HUES6 (cell line): ENCODE results near the gene SUSD5.
"Not testable (repeated sequence)": the region's sequence is repeated elsewhere in the genome, so short reads cannot be mapped to it uniquely, and the experiment has no call there.

Source experiments
- H3K27ac ChIP-seq: 2 replicates; pipeline ENCODE4 v1.7.0; 2013; ENCODE audit warnings: low read depth, mild to moderate bottlenecking, low read length, inconsistent platforms
- H3K27me3 ChIP-seq: 2 replicates; pipeline ENCODE4 v1.6.1; 2013; ENCODE audit warnings: low read length; ENCODE audit not compliant: control insufficient read depth, insufficient read depth
- H3K36me3 ChIP-seq: 2 replicates; pipeline ENCODE4 v1.6.1; 2013; ENCODE audit warnings: low read length; ENCODE audit not compliant: control insufficient read depth, insufficient read depth
- H3K4me1 ChIP-seq: 2 replicates; pipeline ENCODE4 v1.6.1; 2013; ENCODE audit warnings: low read length; ENCODE audit not compliant: control insufficient read depth, insufficient read depth
- H3K4me3 ChIP-seq: 2 replicates; pipeline ENCODE4 v1.5.1; 2013; ENCODE audit warnings: low read depth, low read length
- H3K9ac ChIP-seq: one replicate; pipeline ENCODE4 v1.6.1; 2013; ENCODE audit warnings: mild to moderate bottlenecking, low read length
- H3K9me3 ChIP-seq: 2 replicates; pipeline ENCODE4 v1.6.1; 2013; ENCODE audit warnings: low read depth, low read length; ENCODE audit not compliant: control insufficient read depth, insufficient read depth

The SUSD5 gene

DNA sequence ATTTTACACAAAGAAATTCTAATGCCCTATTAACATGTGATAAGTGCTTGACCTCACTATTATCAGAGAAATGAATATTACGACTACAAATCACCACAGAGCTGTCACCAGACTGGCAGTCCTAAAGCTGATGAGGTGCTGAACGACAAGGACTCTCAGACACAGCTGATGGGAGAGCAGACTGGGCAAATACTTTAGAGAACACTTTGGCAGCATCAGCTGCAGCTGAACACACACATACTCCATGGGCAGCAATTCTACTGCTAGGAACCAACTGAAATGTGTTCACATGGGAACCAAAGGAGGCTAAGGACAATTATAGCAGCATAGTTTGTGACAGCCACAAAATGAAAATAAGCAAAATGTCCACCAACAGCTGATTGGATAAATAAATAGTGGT, 45.5 kb downstream of the SUSD5 start:
- Histone ChIP-seq H3K36me3 (no peaks in the 10 kb centered on the region), H3K4me3 (no peak overlapping the region), H3K9ac (no peak overlapping the region)

DNA sequence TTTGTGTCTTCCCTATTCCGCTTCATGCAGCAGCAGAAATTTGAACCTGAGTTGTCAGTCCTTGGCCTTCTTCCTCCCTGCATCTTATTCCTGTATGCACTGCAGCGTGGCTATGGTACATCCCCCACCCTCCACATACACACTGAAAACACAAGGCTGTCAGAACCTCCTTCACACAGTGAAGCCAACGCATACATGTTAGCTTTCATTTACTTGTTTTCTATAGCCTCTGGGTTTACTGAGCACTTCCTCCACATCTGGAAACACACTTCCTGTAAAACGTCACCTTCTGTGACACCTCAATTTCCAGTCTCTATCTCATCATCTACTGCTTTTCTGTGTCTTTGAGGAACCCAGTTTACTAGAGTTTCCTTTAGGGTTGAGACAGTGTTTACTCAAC, 47.0 kb downstream of the SUSD5 start:
- Histone ChIP-seq H3K36me3 (no peaks in the 10 kb centered on the region), H3K4me1 (no peaks in the 10 kb centered on the region), H3K27me3 (no peaks in the 10 kb centered on the region)

More for the DNA sequence above, 45.5 kb downstream of the SUSD5 start:
- Histone ChIP-seq H3K9me3 (no peaks in the 10 kb centered on the region), H3K27me3 (no peaks in the 10 kb centered on the region), H3K27ac (no peak overlapping the region), H3K4me1 (no peaks in the 10 kb centered on the region)

DNA sequence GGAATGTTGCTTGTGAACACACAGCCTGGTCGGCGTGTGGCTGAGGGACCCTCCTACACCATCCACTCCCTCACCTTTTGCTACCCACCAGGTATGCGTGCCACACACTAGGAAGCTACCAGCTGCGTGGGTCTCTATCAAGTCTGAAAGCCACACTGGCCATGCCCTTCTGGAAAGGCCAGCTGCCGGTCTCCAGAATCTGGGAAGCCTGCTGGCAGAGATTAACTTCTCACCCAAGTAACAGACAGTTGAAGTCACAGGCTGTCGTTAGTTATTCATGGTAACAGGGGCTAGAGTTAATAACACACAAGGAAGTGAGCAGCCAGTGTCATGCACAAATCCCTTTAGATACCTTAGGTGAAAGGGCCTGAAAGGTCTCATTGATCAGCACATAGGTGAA, 48.1 kb downstream of the SUSD5 start:
- Histone ChIP-seq H3K36me3 (no peaks in the 10 kb centered on the region), H3K4me1 (no peaks in the 10 kb centered on the region), H3K27ac (no peak overlapping the region), H3K4me3 (no peak overlapping the region), H3K27me3 (no peaks in the 10 kb centered on the region), H3K9me3 (no peaks in the 10 kb centered on the region), H3K9ac (no peak overlapping the region)

More for the DNA sequence above, 47.0 kb downstream of the SUSD5 start:
- Histone ChIP-seq H3K27ac (no peak overlapping the region), H3K4me3 (no peak overlapping the region), H3K9ac (no peak overlapping the region), H3K9me3 (no peaks in the 10 kb centered on the region)

DNA sequence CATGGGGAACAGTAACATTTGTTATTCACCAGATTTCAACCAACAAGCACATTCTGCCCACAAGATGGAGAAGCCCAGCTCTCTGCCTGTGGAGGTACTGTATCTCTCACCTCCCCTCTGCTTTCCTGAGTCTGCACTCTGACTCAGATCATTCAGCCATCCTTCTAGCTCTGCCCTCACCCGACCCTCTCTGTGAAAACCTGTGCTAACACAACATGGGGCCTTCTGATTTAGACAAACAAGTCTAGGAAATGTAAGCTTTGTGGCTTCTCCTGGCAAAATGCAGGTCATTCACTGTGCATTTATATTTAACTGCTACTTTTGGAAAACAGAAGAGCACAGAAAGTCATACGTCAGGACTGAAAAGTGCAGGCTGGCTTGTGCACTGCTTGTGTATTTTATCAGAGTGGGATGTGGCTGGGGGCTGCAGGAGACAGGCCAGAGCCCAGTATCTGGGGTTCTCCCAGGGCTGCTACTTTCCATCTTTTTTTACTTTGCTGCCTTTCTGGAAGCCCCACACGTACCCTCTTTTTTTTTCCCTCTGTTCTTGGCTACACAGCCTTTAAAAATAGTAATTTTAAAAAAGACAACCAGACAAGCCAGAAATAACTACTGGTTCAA, 50.8 kb downstream of the SUSD5 start:
- no peak overlapping the region for H3K9ac ChIP-seq
- H3K4me3 ChIP-seq = no peak overlapping the region
- no peaks in the 10 kb centered on the region for H3K36me3 ChIP-seq
- H3K9me3 ChIP-seq = no peaks in the 10 kb centered on the region
- H3K27me3 ChIP-seq = no peaks in the 10 kb centered on the region
- no peak overlapping the region for H3K27ac ChIP-seq
- H3K4me1 ChIP-seq = no peaks in the 10 kb centered on the region

DNA sequence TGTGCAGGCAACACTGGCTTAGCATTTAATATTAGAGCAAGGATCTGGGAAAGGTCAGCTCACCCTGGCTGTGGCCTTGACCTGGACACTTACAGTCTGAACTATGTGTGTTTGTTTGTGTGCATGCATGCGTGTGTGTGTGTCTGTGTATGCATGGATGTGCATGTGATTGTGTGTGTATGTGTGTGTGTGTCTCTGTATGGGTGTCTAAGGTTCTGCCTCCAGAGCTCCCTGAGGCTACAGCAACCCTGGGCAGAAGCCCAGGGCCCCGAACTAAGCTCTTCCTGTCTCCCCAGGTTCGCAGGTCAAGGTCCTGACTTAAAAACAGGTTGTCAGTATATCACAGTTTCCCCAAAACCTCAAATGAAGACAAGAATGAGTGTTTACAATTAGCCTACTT, 51.3 kb downstream of the SUSD5 start:
- no peak overlapping the region for H3K9ac ChIP-seq
- H3K4me3 ChIP-seq = no peak overlapping the region
- no peaks in the 10 kb centered on the region for H3K27me3 ChIP-seq
- no peaks in the 10 kb centered on the region for H3K4me1 ChIP-seq
- no peak overlapping the region for H3K27ac ChIP-seq
- no peaks in the 10 kb centered on the region for H3K36me3 ChIP-seq
- H3K9me3 ChIP-seq = no peaks in the 10 kb centered on the region

DNA sequence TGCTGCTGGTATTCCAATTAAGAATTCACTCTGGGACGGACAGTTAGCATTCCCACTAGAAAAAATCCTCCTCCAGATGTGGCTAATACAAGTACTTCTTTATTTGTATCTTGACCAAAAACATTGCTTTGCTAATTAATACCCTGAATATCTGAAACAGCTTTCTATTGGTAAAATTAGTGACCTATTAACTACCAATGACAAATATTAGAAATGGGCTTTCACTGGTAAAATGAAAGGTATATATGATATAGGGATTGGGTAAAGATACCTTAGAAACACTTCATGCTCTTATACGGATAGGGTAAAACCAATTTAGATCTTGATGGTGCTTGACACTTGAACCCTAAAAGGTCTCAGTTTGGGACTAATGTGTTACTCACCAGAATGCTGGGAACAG, 52.5 kb downstream of the SUSD5 start:
- Histone ChIP-seq H3K9me3 (no peaks in the 10 kb centered on the region), H3K4me1 (no peaks in the 10 kb centered on the region), H3K27me3 (no peaks in the 10 kb centered on the region), H3K9ac (no peak overlapping the region), H3K36me3 (no peaks in the 10 kb centered on the region), H3K4me3 (no peak overlapping the region), H3K27ac (no peak overlapping the region)

DNA sequence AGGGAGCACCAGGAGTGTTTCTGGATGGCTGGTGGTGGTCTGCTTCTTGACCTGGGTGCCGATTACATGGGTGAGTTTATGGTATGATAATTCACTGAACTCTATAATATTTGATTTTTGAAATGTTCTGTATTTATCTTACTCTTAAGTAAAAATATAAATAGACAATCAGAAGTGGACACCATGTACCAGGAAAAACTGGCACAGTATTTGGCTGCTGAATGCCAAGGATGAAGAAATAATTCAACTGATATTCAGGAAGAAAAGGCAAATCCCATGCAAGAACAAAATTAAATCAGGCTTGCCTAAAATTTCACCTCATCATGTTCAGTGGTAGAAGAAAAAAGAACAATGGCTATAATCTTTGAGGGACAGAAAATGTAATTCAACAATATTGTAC, 53.2 kb downstream of the SUSD5 start:
- no peaks in the 10 kb centered on the region for H3K27me3 ChIP-seq
- no peaks in the 10 kb centered on the region for H3K36me3 ChIP-seq
- H3K9me3 ChIP-seq = no peaks in the 10 kb centered on the region
- no peak overlapping the region for H3K27ac ChIP-seq
- no peaks in the 10 kb centered on the region for H3K4me1 ChIP-seq
- no peak overlapping the region for H3K9ac ChIP-seq
- no peak overlapping the region for H3K4me3 ChIP-seq

DNA sequence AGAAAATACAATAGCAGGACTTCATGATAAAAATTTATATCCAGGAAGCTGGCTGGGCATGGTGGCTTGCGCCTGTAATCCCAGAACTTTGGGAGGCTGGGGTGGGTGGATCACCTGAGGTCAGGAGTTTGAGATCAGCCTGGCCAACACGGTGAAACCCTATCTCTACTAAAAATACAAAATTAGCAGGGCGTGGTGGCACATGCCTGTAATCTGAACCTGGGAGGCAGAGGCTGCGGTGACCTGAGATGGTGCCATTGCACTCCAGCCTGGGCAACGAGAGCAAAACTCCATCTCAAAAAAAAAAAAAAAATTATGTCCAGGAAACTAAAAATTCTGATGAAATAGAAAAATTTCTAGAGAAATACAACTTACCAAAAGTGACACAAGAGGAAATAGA, 56.0 kb downstream of the SUSD5 start:
- not testable (repeated sequence) for H3K27me3 ChIP-seq, H3K27ac ChIP-seq, H3K4me3 ChIP-seq, H3K4me1 ChIP-seq, H3K9ac ChIP-seq, H3K9me3 ChIP-seq, H3K36me3 ChIP-seq

DNA sequence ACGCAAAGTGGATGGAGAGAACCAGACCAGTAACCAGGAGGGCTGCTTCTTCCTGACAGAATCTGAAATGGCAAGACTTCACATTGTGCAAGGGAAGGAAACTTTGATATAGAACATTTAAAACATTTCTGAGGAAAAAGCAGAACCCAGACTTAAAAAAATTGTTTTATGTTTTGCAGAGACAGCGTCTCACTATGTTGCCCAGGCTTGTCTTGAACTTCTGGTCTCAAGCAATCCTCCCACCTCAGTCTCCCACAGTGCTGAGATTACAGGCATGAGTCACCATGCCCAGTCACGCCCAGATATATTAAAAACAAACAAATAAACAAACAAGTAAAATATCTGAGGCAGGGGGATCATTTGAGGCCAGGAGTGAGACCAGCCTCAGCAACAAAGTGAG, 58.6 kb downstream of the SUSD5 start:
- Histone ChIP-seq H3K36me3 (no peaks in the 10 kb centered on the region), H3K4me1 (peaks cover 3% of the 10 kb centered on the region; the same call in 1 of the 2 replicates), H3K27ac (no peak overlapping the region), H3K9ac (no peak overlapping the region), H3K9me3 (no peaks in the 10 kb centered on the region), H3K4me3 (no peak overlapping the region), H3K27me3 (no peaks in the 10 kb centered on the region)

DNA sequence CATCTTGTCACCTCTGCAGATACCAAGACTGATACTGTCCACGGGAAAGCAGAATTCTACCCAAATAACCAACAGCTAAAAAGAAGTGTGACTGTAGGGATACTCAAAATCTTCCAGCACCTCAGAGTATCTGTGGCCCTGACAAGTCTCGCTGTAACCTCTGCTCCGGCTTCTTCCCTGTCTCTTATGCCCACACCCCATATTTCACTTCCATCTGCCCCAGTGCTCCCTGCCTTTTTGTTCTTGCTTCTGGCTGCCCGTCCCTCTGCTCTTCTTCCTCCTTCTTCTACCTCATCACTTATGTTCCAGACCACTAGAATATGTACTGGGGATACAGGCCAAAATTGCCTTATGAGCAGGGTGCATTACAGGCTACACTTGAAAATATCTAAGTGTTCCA, 59.4 kb downstream of the SUSD5 start:
- H3K9ac ChIP-seq = no peak overlapping the region
- H3K9me3 ChIP-seq = no peaks in the 10 kb centered on the region
- H3K4me3 ChIP-seq = no peak overlapping the region
- H3K27ac ChIP-seq = no peak overlapping the region
- no peaks in the 10 kb centered on the region for H3K36me3 ChIP-seq
- no peaks in the 10 kb centered on the region for H3K27me3 ChIP-seq
- H3K4me1 ChIP-seq = peaks cover 3% of the 10 kb centered on the region; the same call in 1 of the 2 replicates

DNA sequence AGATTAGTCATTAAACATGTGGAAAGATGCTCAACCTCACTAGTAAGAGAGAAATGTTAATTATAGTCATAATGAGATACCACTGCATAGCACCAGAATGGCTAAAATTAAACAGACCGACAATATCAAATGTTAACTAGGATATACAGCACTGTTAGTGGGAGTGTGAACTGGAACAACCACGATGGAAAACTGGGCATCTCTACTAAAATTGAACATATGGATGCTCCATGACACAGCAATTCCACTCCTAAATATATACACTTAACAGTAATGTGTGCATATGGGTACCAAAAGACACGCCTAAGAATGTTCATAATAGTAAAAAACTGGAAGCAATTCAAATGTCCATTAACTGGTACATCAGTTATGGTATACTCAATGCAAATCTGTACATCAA, 63.3 kb downstream of the SUSD5 start:
- H3K9ac ChIP-seq = no peak overlapping the region
- no peak overlapping the region for H3K27ac ChIP-seq
- H3K4me1 ChIP-seq = peaks cover 3% of the 10 kb centered on the region; the same call in 1 of the 2 replicates
- H3K4me3 ChIP-seq = no peak overlapping the region
- no peaks in the 10 kb centered on the region for H3K9me3 ChIP-seq
- H3K36me3 ChIP-seq = no peaks in the 10 kb centered on the region
- H3K27me3 ChIP-seq = no peaks in the 10 kb centered on the region

DNA sequence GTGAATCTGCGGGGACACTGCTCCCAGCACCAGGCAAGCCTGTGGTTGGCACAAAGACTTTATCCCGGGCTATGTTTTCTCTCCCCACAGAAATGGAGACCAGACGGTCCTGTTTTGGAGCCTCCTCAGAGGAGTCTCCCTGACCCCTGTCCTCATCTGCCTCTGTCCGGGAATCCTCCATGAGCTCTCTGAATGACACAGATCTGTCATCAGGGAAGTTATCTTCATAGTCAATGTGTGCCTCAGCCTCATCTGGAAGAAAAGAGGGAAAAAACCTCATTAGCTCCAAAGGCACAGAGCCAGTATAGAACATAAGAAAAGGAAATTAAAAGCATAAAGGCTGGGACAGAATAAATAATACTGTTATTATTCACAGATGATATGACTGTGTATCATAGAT, 64.8 kb downstream of the SUSD5 start:
- Histone ChIP-seq H3K9me3 (no peaks in the 10 kb centered on the region), H3K27me3 (no peaks in the 10 kb centered on the region), H3K4me1 (peaks cover 3% of the 10 kb centered on the region; the same call in 1 of the 2 replicates), H3K4me3 (no peak overlapping the region), H3K27ac (no peak overlapping the region), H3K36me3 (no peaks in the 10 kb centered on the region), H3K9ac (no peak overlapping the region)
